Cardiac septum (tissue), 1 donor: ENCODE results near the gene RANGRF. TPM values are rescaled to one million over a fixed set of nuclear protein-coding genes. Genes with fewer than 3 reads are reported as not detected.

Experiments used
- DNase-seq: peaks from one replicate; pipeline ENCODE4 v3.0.0-alpha.2; 2020; ENCODE audit warnings: low spot score
- intact Hi-C: fragments of 100-400 bp; cut with DNase I; formaldehyde crosslinking; loops from one replicate; pipeline ENCODE4 v1.14.0; 2022
- total RNA-seq: library from RNA; stranded (reverse); fragmentation: NEBNext Ultra II Directional; extraction: Animal tissue kit (Norgen Biotek cat#: 25700); gene quantifications from one replicate; pipeline ENCODE4 v1.2.1, GENCODE V29; 2021
- donor health status: DM: no; HTN: no; CAD: no.

RANGRF gene
- total RNA-seq, 1 donor from 2014 or later: 23.7 TPM

DNA sequence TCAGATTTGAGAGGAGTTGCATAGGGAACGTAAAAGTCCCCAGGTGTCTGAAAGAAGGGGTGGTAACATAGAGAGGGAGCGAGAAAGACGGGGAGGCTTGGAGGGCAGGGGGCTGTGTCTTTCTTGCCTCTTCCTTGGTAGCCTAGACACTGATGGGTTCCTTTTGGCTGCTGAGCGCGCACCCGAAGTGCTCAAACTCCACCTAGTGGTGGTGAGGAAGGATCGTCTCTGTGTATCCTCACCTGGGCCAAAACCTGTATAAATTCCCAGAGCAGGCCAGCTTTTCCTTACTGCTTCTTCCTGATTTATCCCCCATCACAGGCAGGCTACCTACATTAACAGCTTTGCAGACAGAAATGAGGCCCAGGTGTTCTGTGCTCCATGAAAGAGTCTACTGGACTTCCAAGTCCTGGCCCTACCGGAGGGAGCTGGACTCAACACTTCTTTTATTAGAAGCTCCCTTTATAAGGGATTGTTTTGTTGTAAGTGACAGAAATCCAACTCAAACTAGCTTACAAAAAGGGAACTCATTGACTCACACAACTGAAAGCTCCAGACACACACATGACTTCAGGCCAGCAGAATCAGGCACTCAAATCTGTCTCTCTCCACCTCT lies 12.3 kb downstream of the RANGRF start:
- peak; percentile 83 for DNase-seq
- intact Hi-C loops: loop anchor here (5.0 kb wide), 1 partner anchor 178 kb away; the partner anchor contains the start of gene HES7

DNA sequence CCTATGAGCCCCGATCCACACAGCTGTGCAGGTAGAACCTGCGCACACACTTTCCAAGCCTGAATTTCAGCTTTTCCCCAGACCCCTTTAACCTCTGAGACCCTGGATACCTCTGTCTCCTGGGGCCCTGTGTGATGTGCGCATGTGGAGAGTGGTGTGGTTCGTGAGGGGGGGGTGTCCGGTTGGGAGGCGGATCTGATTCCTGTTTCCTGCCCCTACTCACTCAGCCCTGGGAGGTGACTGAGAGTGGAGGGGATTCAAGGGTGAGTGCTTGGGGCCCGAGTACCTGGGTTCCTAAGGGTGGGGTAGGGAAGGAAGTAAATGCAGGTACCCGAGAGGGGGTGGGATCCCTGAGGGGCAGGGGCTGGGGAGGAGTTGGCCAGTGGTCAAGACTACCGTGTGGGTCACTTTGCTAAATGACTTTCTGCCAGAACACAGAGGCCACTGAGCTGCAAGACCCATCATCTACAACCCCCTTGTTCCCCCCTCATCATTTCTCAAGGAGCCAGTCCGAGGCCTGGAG lies 22.2 kb downstream of the RANGRF start:
- no peak for DNase-seq
- intact Hi-C loops: loop anchor here (5.0 kb wide), 1 partner anchor 47 kb away; no protein-coding TSS in a partner anchor

DNA sequence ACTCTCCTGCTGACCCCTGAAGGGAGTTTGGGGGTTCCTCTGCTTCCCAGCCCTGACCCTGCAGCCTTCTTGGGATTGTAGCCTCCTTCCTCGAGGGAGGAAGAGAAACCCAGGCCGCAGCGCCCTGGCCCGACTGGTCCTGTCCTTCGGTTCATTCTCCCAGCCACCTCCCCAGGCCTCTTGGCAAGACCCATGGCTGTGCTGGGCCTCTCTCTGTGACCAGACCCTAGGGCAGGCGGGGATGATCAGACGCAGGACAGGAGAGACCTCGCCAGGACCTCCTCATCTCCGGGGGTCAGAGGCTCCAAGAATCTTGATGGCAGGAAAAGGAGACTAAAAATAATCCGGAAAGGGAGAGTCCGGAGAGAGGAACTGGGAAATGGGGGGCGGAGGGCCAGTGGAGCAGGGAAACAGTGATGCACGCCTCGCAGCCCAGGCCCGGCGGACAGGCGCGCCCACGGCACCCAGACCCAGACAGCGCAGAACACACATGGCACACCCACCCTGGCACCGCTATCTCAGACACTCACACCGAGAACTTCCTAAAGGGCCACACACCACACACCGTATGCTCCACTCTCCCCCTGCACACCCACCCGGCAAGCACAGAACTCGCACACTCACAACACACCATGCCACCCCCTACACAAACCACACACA lies 22.8 kb downstream of the RANGRF start:
- intact Hi-C loops: loop anchor here (5.0 kb wide), 1 partner anchor 46 kb away; no protein-coding TSS in a partner anchor
- DNase-seq: no peak

DNA sequence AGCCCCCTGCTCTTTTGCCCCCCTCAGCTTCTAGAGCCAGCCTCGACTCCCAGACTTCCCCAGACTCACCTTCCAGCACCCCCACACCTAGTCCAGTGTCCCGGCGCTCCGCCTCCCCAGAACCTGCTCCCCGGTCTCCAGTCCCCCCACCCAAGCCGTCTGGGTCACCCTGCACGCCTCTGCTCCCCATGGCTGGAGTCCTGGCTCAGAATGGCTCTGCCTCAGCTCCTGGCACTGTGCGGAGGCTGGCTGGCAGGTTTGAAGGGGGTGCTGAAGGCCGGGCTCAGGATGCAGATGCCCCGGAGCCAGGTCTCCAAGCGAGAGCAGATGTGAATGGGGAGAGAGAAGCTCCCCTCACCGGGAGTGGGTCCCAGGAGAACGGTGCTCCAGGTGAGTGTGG lies 23.8 kb downstream of the RANGRF start:
- intact Hi-C loops: loop anchor here (5.0 kb wide), 1 partner anchor 45 kb away; no protein-coding TSS in a partner anchor
- DNase-seq: no peak

DNA sequence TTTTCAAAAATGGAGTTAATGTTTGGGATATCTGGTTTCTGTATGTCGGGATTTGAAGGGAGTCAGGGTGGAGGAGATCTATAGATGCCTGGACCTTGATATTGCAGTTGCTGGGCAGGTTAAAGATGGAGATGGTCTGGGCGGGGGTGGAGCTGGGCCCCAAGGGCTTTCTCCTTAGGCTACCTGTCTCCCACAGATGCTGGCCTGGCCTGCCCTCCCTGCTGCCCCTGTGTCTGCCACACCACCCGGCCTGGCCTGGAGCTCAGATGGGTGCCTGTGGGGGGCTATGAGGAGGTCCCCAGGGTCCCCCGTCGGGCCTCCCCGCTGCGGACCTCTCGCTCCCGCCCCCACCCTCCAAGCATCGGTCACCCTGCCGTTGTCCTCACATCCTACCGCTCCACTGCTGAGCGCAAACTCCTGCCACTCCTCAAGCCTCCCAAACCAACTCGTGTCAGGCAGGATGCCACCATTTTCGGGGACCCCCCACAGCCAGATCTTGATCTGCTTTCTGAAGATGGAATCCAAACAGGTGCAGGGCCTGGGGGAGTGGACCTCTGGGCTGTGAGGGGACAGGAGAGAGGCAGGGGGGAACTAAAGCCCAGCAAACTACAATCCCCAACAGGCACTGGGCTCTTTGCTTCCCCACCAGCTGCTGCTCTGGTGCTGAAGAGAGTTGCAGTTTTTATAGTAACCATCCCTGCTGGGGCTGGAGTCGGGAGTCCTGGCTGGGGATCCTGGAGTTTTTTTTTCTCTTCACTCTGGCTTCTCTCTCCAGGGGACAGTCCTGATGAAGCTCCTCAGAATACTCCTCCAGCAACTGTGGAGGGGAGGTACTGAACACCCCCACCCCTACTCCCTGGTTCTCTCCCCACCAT lies 24.5 kb downstream of the RANGRF start:
- intact Hi-C loops: loop anchor here (5.0 kb wide), 1 partner anchor 44 kb away; no protein-coding TSS in a partner anchor
- DNase-seq: no peak

DNA sequence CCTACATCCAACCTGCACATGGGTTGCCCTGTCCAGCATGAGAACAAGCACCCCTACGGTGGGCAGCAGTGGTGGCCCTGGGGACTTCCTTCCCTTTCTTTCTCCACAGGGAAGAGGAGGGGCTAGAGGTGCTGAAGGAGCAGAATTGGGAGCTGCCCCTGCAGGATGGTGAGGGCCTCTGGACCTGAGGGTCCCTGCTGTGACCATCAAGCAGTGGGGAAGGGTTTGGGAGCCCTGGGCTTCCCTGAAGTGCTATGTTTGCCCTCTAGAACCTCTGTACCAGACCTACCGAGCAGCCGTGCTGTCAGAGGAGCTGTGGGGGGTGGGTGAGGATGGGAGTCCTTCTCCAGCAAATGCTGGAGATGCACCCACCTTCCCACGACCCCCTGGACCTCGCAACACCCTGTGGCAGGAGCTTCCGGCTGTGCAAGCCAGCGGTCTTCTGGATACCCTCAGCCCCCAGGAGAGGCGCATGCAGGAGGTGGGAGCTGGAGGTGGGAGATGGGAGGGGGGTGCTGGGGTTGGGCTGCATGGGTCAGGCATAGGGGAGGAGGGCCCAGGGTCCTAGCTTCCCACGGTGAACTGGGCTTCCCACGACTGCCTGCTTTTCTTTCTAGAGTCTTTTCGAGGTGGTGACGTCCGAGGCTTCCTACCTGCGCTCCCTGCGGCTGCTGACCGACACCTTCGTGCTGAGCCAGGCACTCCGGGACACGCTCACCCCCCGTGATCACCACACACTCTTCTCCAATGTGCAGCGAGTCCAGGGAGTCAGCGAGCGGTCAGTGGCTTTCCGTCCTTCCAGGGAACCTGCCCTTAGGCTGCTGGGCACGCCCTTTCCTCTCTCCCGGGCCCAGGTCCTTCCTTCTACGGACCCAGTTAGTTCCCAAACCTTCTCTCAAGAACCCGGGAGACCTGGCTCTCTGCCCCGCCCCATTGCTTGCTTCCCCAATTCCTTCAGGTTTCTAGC lies 26.6 kb downstream of the RANGRF start:
- DNase-seq: no peak
- intact Hi-C loops: loop anchor here (5.0 kb wide), 1 partner anchor 42 kb away; no protein-coding TSS in a partner anchor

DNA sequence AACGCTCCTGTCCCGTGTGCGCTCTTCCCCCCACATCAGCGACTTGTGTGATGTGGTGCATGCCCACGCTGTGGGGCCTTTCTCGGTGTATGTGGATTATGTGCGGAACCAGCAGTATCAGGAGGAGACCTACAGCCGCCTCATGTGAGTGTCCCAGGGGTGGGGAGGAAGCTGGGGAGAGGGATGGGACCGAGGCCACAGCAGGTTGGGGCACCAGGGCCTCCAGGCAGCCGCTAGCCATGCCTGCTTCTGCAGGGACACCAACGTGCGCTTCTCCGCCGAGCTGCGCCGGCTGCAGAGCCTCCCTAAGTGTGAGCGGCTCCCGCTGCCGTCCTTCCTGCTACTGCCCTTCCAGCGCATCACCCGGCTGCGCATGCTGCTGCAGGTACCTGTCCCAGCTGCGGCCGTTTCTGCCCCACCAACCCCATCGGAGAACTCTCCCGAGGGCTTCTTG lies 27.3 kb downstream of the RANGRF start:
- intact Hi-C loops: no loop called here
- no peak for DNase-seq

DNA sequence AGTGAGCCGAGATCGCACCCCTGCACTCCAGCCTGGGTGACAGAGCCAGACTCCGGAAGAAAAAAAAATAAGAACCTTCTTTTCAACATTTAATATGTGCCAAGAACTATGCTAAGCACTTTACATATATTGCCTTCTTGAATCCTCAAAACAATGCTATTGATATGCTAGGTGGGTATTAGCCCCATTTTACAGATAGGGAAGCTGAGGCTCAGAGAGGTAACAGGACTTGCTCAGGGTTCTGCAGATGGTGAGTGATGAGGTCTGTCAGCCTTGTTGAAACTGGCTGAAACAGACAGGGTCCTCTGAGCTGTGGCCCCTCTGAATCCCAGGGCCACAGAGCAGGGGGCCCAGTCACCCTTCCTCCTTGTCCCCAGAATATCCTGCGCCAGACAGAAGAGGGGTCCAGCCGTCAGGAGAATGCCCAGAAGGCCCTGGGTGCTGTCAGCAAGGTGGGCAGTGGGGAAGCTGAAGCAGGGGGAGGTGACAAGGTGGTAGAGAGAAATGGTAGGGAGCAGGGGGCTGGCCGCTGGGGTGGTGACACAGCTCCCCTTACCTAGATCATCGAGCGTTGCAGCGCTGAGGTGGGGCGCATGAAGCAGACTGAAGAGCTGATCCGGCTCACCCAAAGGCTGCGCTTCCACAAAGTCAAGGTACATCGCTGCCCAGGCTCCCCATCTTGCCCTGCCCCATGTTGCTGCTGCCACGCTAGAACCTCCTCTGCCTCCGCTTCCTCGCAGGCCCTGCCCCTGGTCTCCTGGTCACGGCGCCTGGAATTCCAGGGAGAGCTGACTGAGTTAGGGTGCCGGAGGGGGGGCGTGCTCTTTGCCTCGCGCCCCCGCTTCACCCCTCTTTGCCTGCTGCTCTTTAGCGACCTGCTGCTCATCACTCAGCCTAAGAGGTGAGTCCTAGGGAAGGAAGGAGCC lies 29.8 kb downstream of the RANGRF start:
- intact Hi-C loops: no loop called here

DNA sequence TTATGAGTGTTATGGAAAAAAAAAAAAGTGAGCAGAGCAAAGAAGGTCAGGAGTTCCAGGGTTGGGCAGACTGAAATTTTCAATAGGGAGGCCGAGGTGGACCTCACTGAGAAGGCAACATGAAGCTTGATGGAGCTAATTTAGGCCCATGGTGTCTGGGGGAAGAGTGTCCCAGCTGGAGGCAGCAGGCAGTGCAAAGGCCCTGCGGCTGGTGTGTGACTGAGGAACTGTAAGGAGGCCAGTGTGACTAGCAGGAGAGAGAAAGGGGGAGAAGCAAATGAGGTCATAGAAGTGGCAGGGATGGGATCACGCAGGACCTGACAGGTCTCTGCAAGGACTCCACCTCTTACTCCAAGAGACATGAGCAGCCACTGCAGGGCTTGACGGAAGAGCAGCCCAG lies 31.8 kb downstream of the RANGRF start:
- intact Hi-C loops: no loop called here
- no peak for DNase-seq

More for the DNA sequence above, 29.8 kb downstream of the RANGRF start:
- DNase-seq: no peak

DNA sequence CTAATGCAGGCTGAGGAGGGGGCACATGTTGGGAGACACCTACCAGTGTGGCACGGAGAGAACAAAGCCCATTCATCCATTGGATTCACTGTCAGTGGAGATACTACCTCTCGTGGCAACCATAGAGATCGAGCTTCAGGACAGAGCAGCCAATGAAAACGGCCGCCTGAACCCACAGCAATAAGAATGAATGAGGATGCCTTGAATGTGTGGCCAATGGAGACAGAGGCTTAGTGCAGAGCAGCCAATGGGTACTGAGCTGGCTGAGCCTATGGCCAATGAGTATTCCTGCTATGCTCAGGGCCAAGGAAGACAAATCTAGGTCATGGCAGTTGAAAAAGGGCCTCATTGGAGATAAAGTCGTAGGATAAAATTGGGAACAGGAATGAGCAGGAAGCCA lies 32.5 kb downstream of the RANGRF start:
- intact Hi-C loops: no loop called here
- DNase-seq: no peak

DNA sequence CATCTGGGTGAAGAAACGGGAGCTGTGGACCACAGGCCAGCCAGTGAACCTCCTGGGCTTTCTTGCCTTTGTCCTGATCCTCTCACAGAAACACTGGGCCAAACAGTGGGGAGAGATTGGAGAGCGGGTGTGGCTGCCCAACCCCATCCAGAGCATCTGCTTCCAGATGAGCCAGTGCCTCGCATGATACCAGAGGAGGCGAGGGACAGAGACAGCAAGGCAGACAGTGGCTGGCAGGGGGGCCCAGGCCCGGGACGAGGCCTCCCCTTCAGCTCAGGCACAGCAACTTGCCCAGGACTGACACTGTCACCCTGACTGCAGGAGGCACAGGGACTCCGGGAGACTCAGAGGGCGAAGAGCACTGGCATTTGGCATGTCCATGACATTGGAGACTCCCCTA lies 33.6 kb downstream of the RANGRF start:
- intact Hi-C loops: no loop called here
- no peak for DNase-seq

DNA sequence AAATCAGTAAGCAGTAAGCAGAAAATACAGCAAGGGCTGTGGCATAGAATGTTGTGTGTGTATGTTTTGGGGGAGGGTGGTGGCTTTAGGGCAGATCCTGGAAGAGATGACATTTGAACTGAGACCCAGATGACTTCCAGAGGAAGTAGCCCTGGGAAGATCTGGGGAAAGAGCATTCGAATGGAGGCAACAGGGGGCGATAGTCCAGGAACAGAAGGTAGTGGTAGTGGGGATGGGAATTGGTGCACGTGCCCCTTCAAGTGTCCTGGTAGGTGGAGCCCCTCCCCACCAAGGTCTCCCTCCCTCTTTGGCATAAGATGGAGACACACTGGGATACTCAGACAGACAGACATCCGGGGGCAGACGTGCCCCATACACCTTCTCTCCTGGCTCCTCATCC lies 35.7 kb downstream of the RANGRF start:
- intact Hi-C loops: no loop called here
- DNase-seq: no peak

DNA sequence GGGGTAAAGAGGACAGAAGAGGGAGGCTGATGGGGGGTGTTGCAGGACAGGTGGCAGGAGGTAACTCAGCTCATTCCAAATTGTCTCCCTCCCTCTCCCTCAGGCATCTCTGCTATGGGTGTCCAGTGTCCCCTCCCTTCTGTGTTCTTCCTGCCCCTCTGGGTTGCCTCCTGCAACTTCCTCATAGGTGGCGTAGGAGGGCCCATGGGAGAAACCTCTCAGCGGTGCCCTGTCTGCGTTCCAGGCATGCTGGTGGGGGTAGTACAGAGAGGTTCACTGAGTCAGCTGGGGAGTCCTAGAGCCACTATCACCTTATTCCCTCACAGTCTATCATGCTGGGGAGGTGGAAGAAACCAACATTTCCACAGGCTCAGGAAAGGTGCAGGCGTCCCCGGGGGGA lies 36.5 kb downstream of the RANGRF start:
- intact Hi-C loops: no loop called here
- no peak for DNase-seq

DNA sequence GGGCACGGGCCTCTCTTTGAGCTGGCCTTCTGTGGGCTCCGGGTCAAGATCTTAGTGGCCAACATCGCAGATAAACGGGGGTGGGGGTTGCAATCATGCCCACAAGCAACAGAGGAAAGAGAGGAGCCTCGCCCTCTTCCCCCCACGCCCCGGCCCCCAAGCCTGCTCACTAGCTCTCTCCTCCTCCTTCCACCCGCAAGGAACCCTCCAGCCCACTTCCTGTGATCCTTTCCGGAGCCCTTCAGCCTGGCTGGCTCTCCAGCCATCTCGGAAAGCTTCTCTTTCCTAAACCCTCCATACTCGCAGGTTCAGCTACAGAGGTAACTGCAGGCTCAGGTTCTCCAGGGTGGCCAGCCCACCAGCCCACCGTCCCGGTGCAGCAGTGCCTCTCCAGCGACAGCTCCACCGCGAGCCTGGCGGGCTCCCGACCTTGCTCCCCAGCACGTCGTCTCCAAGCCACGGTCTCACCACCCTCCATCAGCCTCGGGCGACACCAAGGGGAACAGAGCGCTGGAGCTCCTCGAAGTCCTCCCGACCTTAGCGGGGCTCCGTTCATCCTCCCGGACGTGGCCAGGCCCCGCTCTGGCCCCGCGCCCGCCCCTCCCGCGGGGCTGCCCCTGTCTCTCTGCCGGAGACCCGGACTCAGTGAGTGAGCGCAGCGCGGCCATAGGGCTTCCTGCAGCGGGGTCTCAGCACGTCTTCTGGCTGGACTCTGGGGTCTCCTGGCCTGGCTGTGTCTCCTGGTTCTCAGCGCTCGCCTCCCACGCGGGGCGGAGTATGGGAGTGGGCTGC lies 38.2 kb downstream of the RANGRF start:
- no peak for DNase-seq
- intact Hi-C loops: no loop called here

DNA sequence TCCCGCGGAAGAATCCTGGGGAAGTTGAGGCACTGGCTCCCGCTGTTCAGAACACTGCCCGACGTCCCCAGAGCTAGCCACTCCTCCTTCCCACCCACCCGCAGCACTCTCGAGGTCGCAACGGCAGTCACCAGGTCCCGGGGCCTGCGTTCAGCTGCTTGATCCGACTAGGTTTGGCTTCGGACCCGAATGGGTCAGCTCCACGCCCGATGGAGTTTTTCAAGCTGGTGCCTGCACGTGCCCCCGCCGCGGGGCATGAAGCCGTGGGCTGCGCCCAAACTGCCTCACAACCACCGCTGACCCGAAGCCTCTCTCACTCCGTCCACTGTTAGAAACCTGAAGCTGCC lies 38.8 kb downstream of the RANGRF start:
- DNase-seq: no peak
- intact Hi-C loops: no loop called here

DNA sequence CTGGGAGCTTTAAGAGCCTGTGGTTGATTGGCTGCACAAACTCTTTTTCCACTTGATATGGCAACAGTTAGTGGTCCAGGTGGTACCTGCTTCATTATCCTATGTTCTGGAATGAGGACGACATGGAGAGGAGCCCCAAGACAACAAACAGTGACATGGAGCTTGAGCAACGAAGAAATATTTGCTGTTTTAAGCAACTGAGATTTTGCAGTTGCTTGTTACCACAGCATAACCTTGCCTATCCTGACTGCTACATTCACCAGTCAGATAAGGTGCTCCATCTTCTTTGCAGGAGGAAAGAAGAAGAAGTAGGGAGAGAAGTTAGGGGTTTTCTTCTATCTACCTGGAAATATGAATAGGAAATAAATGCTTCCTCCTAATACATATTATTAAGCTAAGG lies 43.7 kb downstream of the RANGRF start:
- intact Hi-C loops: no loop called here
- no peak for DNase-seq

DNA sequence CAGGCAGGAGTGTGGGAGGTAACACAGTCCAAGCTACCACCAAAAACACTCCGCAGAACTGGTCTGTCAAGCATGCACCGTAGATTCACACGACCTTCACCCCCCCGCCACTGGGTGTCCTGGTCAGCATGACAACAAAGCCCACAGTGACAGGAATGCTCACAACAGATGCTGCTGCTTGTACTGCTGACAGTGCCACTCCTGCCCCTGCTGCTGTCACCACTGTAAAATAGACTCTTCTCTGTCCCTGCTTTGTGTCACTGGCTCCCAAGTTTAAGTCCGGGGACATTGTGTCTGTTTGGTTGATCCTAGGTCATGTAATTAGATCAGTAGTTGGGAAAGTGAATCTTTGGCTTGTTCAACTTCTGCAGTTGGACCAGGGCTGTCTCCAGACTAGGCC lies 44.2 kb downstream of the RANGRF start:
- intact Hi-C loops: no loop called here
- no peak for DNase-seq
